BLaER1 treated with 17β-estradiol and CSF1 and Interleukin-3, amounts not matched to agents 10 nM and 100 nM (cell line): Measurements from ENCODE around the gene TRDMT1.
A peak's percentile ranks its signal among the peaks of the same experiment; 100 is the strongest.

ENCODE experiments used
- H3K27ac ChIP-seq, 11 experiments: shearing (Covaris generic); formaldehyde crosslinking; 2 replicates each; pipeline ENCODE4 v1.8.1; 2022
- H3K27me3 ChIP-seq, 11 experiments: shearing (Covaris generic); formaldehyde crosslinking; 2 replicates each; pipeline ENCODE4 v1.8.1; 2022
- H3K36me3 ChIP-seq, 11 experiments: shearing (Covaris generic); formaldehyde crosslinking; 2 replicates each; pipeline ENCODE4 v1.8.1; 2022
- H3K4me1 ChIP-seq, 10 experiments: shearing (Covaris generic); formaldehyde crosslinking; 2 replicates each; pipeline ENCODE4 v1.8.1; 2022
- H3K4me2 ChIP-seq, 11 experiments: shearing (Covaris generic); formaldehyde crosslinking; 2 replicates each; pipeline ENCODE4 v1.8.1; 2022
- H3K4me3 ChIP-seq, 10 experiments: shearing (Covaris generic); formaldehyde crosslinking; 2 replicates each; pipeline ENCODE4 v1.8.1; 2022
- H3K9ac ChIP-seq, 11 experiments: shearing (Covaris generic); formaldehyde crosslinking; 2 replicates each; pipeline ENCODE4 v1.8.1; 2022
- H3K9me3 ChIP-seq, 11 experiments: shearing (Covaris generic); formaldehyde crosslinking; replicated peaks in 1 of 11; 2 replicates each; pipeline ENCODE4 v1.8.1; 2022
- H4K20me1 ChIP-seq, 11 experiments: shearing (Covaris generic); formaldehyde crosslinking; 2 replicates each; pipeline ENCODE4 v1.8.1; 2022
- Cebpa-rat ChIP-seq, 11 experiments: shearing (Covaris generic); IDR thresholded peaks; 2 replicates each; pipeline ENCODE4 v1.8.1; 2022

TRDMT1 gene

GRCh38 chr10:17178006-17178405, 23.5 kb downstream of the TRDMT1 start:
- H3K4me1 ChIP-seq: peaks cover 4 to 17% (median 9%) of the 10 kb centered on the region in 10 experiments

GRCh38 chr10:17177014-17177413, 24.5 kb downstream of the TRDMT1 start:
- H3K9ac ChIP-seq: no peak overlapping the region
- no peaks in the 10 kb centered on the region for H3K9me3 ChIP-seq
- peaks cover 4 to 17% (median 9%) of the 10 kb centered on the region in 10 experiments for H3K4me1 ChIP-seq
- no peak overlapping the region for H3K4me3 ChIP-seq
- H4K20me1 ChIP-seq: no peaks in the 10 kb centered on the region
- no peak overlapping the region for H3K27ac ChIP-seq
- H3K4me2 ChIP-seq: no peak overlapping the region
- no peaks in the 10 kb centered on the region; a peak in 1 of 22 replicates for H3K36me3 ChIP-seq
- no peaks in the 10 kb centered on the region for H3K27me3 ChIP-seq
- TF ChIP-seq Cebpa-rat (IDR thresholded peaks at IDR 0.05): no peak

More at GRCh38 chr10:17178006-17178405, 23.5 kb downstream of the TRDMT1 start:
- no peaks in the 10 kb centered on the region for H4K20me1 ChIP-seq
- H3K36me3 ChIP-seq: no peaks in the 10 kb centered on the region; a peak in 1 of 22 replicates
- H3K9ac ChIP-seq: no peak overlapping the region
- no peak overlapping the region for H3K4me2 ChIP-seq
- no peak overlapping the region for H3K27ac ChIP-seq
- no peak overlapping the region for H3K4me3 ChIP-seq
- H3K27me3 ChIP-seq: no peaks in the 10 kb centered on the region
- TF ChIP-seq Cebpa-rat (IDR thresholded peaks at IDR 0.05): no peak
- no peaks in the 10 kb centered on the region for H3K9me3 ChIP-seq

GRCh38 chr10:17176091-17176490, 25.4 kb downstream of the TRDMT1 start:
- Histone ChIP-seq H3K4me2 (peak overlapping the region in 6 of 11 experiments; percentile 30 to 75 (median 54); a peak in 8 of 22 replicates), H3K36me3 (peaks cover 0 to 6% (median 0%) of the 10 kb centered on the region in 11 experiments; a peak in 2 of 22 replicates), H3K4me3 (no peak overlapping the region), H3K27me3 (no peaks in the 10 kb centered on the region), H4K20me1 (no peaks in the 10 kb centered on the region), H3K9me3 (no peaks in the 10 kb centered on the region), H3K27ac (peak overlapping the region in 1 of 11 experiments; percentile 33; a peak in 1 of 22 replicates), H3K4me1 (peaks cover 4 to 17% (median 9%) of the 10 kb centered on the region in 10 experiments), H3K9ac (no peak overlapping the region)
- TF ChIP-seq Cebpa-rat (IDR thresholded peaks at IDR 0.05): no peak

GRCh38 chr10:17175551-17175950, 25.9 kb downstream of the TRDMT1 start:
- no peak overlapping the region for H3K4me3 ChIP-seq
- no peaks in the 10 kb centered on the region for H3K27me3 ChIP-seq
- H3K4me1 ChIP-seq: peaks cover 4 to 17% (median 9%) of the 10 kb centered on the region in 10 experiments
- H3K27ac ChIP-seq: peak overlapping the region in 3 of 11 experiments; percentile 1 to 33 (median 16); a peak in 3 of 22 replicates
- H3K36me3 ChIP-seq: peaks cover 0 to 7% (median 0%) of the 10 kb centered on the region in 11 experiments; a peak in 2 of 22 replicates
- no peaks in the 10 kb centered on the region for H4K20me1 ChIP-seq
- no peaks in the 10 kb centered on the region for H3K9me3 ChIP-seq
- no peak for TF ChIP-seq Cebpa-rat (IDR thresholded peaks at IDR 0.05)
- H3K4me2 ChIP-seq: peak overlapping the region; percentile 10 to 75 (median 50); a peak in 20 of 22 replicates
- peak overlapping the region in 3 of 11 experiments; percentile 23 to 46 (median 44); a peak in 5 of 22 replicates for H3K9ac ChIP-seq

- H3K9me3 ChIP-seq: no peaks in the 10 kb centered on the region
- no peak for TF ChIP-seq Cebpa-rat (IDR thresholded peaks at IDR 0.05)
- peaks cover 0 to 7% (median 0%) of the 10 kb centered on the region in 11 experiments; a peak in 2 of 22 replicates for H3K36me3 ChIP-seq
- H3K4me1 ChIP-seq: peaks cover 4 to 17% (median 9%) of the 10 kb centered on the region in 10 experiments
- no peaks in the 10 kb centered on the region for H3K27me3 ChIP-seq
- H4K20me1 ChIP-seq: no peaks in the 10 kb centered on the region
- no peak overlapping the region for H3K4me3 ChIP-seq
- H3K27ac ChIP-seq: no peak overlapping the region
- H3K9ac ChIP-seq: no peak overlapping the region
- H3K4me2 ChIP-seq: peak overlapping the region in 1 of 11 experiments; percentile 3; a peak in 1 of 22 replicates
These were observed 26.8 kb downstream of the TRDMT1 start for GRCh38 chr10:17174626-17175025.

GRCh38 chr10:17171141-17171641, 30.3 kb downstream of the TRDMT1 start:
- H3K27me3 ChIP-seq: no peaks in the 10 kb centered on the region
- no peak overlapping the region for H3K4me3 ChIP-seq
- H3K27ac ChIP-seq: no peak overlapping the region
- H3K9me3 ChIP-seq: no peaks in the 10 kb centered on the region
- H3K9ac ChIP-seq: no peak overlapping the region
- no peak for TF ChIP-seq Cebpa-rat (IDR thresholded peaks at IDR 0.05)
- peaks cover 4 to 16% (median 9%) of the 10 kb centered on the region in 10 experiments for H3K4me1 ChIP-seq
- H4K20me1 ChIP-seq: no peaks in the 10 kb centered on the region
- H3K36me3 ChIP-seq: peaks cover 0 to 7% (median 0%) of the 10 kb centered on the region in 11 experiments; a peak in 2 of 22 replicates
- H3K4me2 ChIP-seq: no peak overlapping the region

- Histone ChIP-seq H3K4me3 (no peak overlapping the region), H3K9me3 (no peaks in the 10 kb centered on the region), H3K4me1 (0 out of 20 replicates have a peak, but pooled peaks cover 0 to 5% (median 0%) of the 10 kb centered on the region in 10 experiments), H3K27ac (no peak overlapping the region), H3K4me2 (no peak overlapping the region), H4K20me1 (no peaks in the 10 kb centered on the region), H3K36me3 (peaks cover 0 to 7% (median 0%) of the 10 kb centered on the region in 11 experiments; a peak in 2 of 22 replicates), H3K9ac (no peak overlapping the region), H3K27me3 (no peaks in the 10 kb centered on the region)
- no peak for TF ChIP-seq Cebpa-rat (IDR thresholded peaks at IDR 0.05)
These were observed 31.7 kb downstream of the TRDMT1 start for GRCh38 chr10:17169803-17170202.

- peaks cover 0 to 7% (median 0%) of the 10 kb centered on the region in 11 experiments; a peak in 1 of 22 replicates for H3K36me3 ChIP-seq
- H3K4me2 ChIP-seq: no peak overlapping the region
- no peaks in the 10 kb centered on the region for H3K9me3 ChIP-seq
- H3K4me3 ChIP-seq: no peak overlapping the region
- H3K27ac ChIP-seq: no peak overlapping the region
- no peaks in the 10 kb centered on the region for H3K27me3 ChIP-seq
- H3K9ac ChIP-seq: no peak overlapping the region
- H4K20me1 ChIP-seq: no peaks in the 10 kb centered on the region
- no peak for TF ChIP-seq Cebpa-rat (IDR thresholded peaks at IDR 0.05)
- H3K4me1 ChIP-seq: no peaks in the 10 kb centered on the region
These were observed 34.8 kb downstream of the TRDMT1 start for GRCh38 chr10:17166699-17167098.

GRCh38 chr10:17162828-17163227, 38.6 kb downstream of the TRDMT1 start:
- Histone ChIP-seq H3K36me3 (0 out of 22 replicates have a peak, but pooled peaks cover 0 to 3% (median 0%) of the 10 kb centered on the region in 11 experiments), H4K20me1 (no peaks in the 10 kb centered on the region), H3K4me2 (no peak overlapping the region), H3K4me3 (no peak overlapping the region), H3K27ac (no peak overlapping the region), H3K9ac (no peak overlapping the region), H3K4me1 (no peaks in the 10 kb centered on the region), H3K27me3 (no peaks in the 10 kb centered on the region), H3K9me3 (no peaks in the 10 kb centered on the region)
- TF ChIP-seq Cebpa-rat (IDR thresholded peaks at IDR 0.05): no peak

GRCh38 chr10:17161775-17162174, 39.7 kb downstream of the TRDMT1 start:
- no peak overlapping the region for H3K9ac ChIP-seq
- no peaks in the 10 kb centered on the region for H3K27me3 ChIP-seq
- no peak overlapping the region for H3K4me2 ChIP-seq
- TF ChIP-seq Cebpa-rat (IDR thresholded peaks at IDR 0.05): no peak
- H3K4me1 ChIP-seq: no peaks in the 10 kb centered on the region
- H3K36me3 ChIP-seq: 0 out of 22 replicates have a peak, but pooled peaks cover 0 to 3% (median 0%) of the 10 kb centered on the region in 11 experiments
- no peak overlapping the region for H3K27ac ChIP-seq
- no peaks in the 10 kb centered on the region for H4K20me1 ChIP-seq
- H3K9me3 ChIP-seq: no peaks in the 10 kb centered on the region
- no peak overlapping the region for H3K4me3 ChIP-seq
